ENCODE measurements around the gene CTRB1. TPM values are rescaled to one million over a fixed set of nuclear protein-coding genes. Genes with fewer than 3 reads are reported as not detected.

Gene CTRB1
- total RNA-seq, 1 experiment from 2014 or later = not detected

GRCh38 chr16:75233611-75233938 lies 14.8 kb downstream of the CTRB1 start:
- Histone ChIP-seq H3K4me1 (ENCODE audit: insufficient read depth, low read length) (no peaks in the 10 kb centered on the region), H2AK5ac (ENCODE audit: insufficient read length, low read length) (no peak overlapping the region), H3K79me1 (ENCODE audit: insufficient read depth, low read depth, low read length, poor library complexity, severe bottlenecking) (no peaks in the 10 kb centered on the region), H3K27me3 (ENCODE audit: insufficient read depth, low read length) (no peaks in the 10 kb centered on the region), H2BK12ac (ENCODE audit: insufficient read length, low read depth, low read length) (no peak overlapping the region), H4K5ac (ENCODE audit: insufficient read length, low read depth, low read length) (no peak overlapping the region), H4K91ac (ENCODE audit: insufficient read length, low read depth, low read length) (no peak overlapping the region), H3K4ac (ENCODE audit: low read depth, low read length) (no peak overlapping the region), H4K20me1 (ENCODE audit: control insufficient read depth, insufficient read depth, insufficient read length) (no peaks in the 10 kb centered on the region), H3K27ac (ENCODE audit: insufficient read length, low read depth, low read length) (no peak overlapping the region), H3K14ac (ENCODE audit: insufficient read depth, low read length) (no peak overlapping the region), H3K79me2 (ENCODE audit: insufficient read depth, low read length) (peaks cover 1% of the 10 kb centered on the region; the same call in 1 of the 2 replicates), H3K56ac (ENCODE audit: insufficient read length, low read depth, low read length) (no peak overlapping the region), H3K4me2 (ENCODE audit: insufficient read depth, insufficient read length, low read length) (no peak overlapping the region), H2AFZ (ENCODE audit: low read length) (no peak overlapping the region), H2BK20ac (ENCODE audit: low read depth, low read length, poor library complexity, severe bottlenecking) (no peak overlapping the region), H3K9ac (ENCODE audit: extremely low read depth, insufficient read length, low read length) (no peak overlapping the region), H3K23me2 (ENCODE audit: insufficient read length, low read depth, low read length, poor library complexity, severe bottlenecking) (no peaks in the 10 kb centered on the region), H3K18ac (ENCODE audit: insufficient read length, low read depth, low read length) (no peak overlapping the region), H3T11ph (ENCODE audit: low read length) (no peak overlapping the region), H2BK5ac (ENCODE audit: insufficient read length, low read length) (no peak overlapping the region), H3K9me3 (ENCODE audit: control insufficient read depth, low read depth, low read length) (no peaks in the 10 kb centered on the region), H3K23ac (ENCODE audit: insufficient read length, low read depth, low read length) (no peak overlapping the region), H2BK120ac (ENCODE audit: low read depth, low read length, poor library complexity, severe bottlenecking) (no peak overlapping the region), H4K8ac (replicated peaks; ENCODE audit: insufficient read length, low read depth, low read length) (no peak overlapping the region), H2BK15ac (ENCODE audit: low read depth, low read length) (no peak overlapping the region)
- Mint-ChIP-seq H3K36me3 (ENCODE audit: insufficient read depth in 1 of 3, low read depth in 3 of 3) (peaks cover 28 to 66% (median 58%) of the 10 kb centered on the region in 3 experiments; a peak in 6 of 7 replicates), H3K4me1 (peaks cover 0 to 5% of the 10 kb centered on the region in 2 experiments; a peak in 3 of 4 replicates), H3K27me3 (ENCODE audit: low read depth) (no peaks in the 10 kb centered on the region), H3K9me3 (no peaks in the 10 kb centered on the region; a peak in 1 of 5 replicates), H3K27ac (peak overlapping the region in 1 of 3 experiments; percentile 78; a peak in 1 of 7 replicates), H3K4me3 (no peak overlapping the region)
- WGBS (ENCODE audit: extremely low coverage, insufficient read length, low lambda C conversion rate) = no CpG with 5 or more reads among the region's 7 CpGs
- no peak for DNase-seq
- TF ChIP-seq CTCF (conservative IDR thresholded peaks at IDR 0.05) = no peak

All from H9 (cell line).